B cell (primary cell): ENCODE results near the gene SFMBT1. TPM values are rescaled to one million over a fixed set of nuclear protein-coding genes. Genes with fewer than 3 reads are reported as not detected.
A peak's percentile ranks its signal among the peaks of the same experiment; 100 is the strongest.

Experiments
- ATAC-seq: fragments of 200-7000 bp; cut with Tn5 transposase; one replicate; pipeline ENCODE4 v1.10.0; 2021; ENCODE audit warnings: low read depth, mild to moderate bottlenecking, moderate number of reproducible peaks, moderate library complexity
- CTCF ChIA-PET: fragments of 350-600 bp; sonication (Branson Sonifier 250); formaldehyde crosslinking; loops from one replicate; lab custom pipeline; 2021; ENCODE audit warnings: antibody characterized with exemption, inconsistent platforms; lab: Charles Lee
- POLR2A ChIA-PET: fragments of 350-600 bp; sonication (Branson Sonifier 250); formaldehyde crosslinking; loops from one replicate; lab custom pipeline; 2021; ENCODE audit warnings: antibody characterized with exemption; lab: Charles Lee
- DNase-seq: peaks from one replicate; pipeline ENCODE4 v3.0.0; 2013
- H2AFZ ChIP-seq: 2 replicates; pipeline ENCODE4 v1.6.1; 2012; ENCODE audit warnings: mild to moderate bottlenecking, low read depth, low read length; ENCODE audit not compliant: insufficient read depth, poor library complexity, severe bottlenecking
- H3K27ac ChIP-seq, 2 donors: 1 replicate in 1 of 2; 2 replicates in 1 of 2; pipeline ENCODE4 v1.5.1; 2012 to 2013; ENCODE audit warnings: low read length in 2 of 2, mild to moderate bottlenecking in 2 of 2, moderate library complexity in 1 of 2
- H3K27me3 ChIP-seq, 4 experiments: fragments of 200-600 bp in 1 of 4; sonication (generic) in 1 of 4; replicated peaks in 1 of 4; 1 replicate in 2 of 4; 2 replicates in 2 of 4; pipeline versions ENCODE4 v1.6.1 to v1.7.0; 2013 to 2016; ENCODE audit warnings: low read length in 3 of 4, mild to moderate bottlenecking in 2 of 4, mixed read lengths in 1 of 4, moderate library complexity in 1 of 4; ENCODE audit not compliant: insufficient read depth in 4 of 4, control insufficient read depth in 3 of 4; ENCODE audit errors: control extremely low read depth in 1 of 4
- H3K36me3 ChIP-seq, 2 experiments: replicated peaks in 1 of 2; 1 replicate in 1 of 2; 2 replicates in 1 of 2; pipeline versions ENCODE4 v1.6.1 to v1.7.1; 2013; ENCODE audit warnings: low read length in 1 of 2; ENCODE audit not compliant: insufficient read depth in 2 of 2, control insufficient read depth in 1 of 2; ENCODE audit errors: control extremely low read depth in 1 of 2, extremely low read depth in 1 of 2
- H3K4me1 ChIP-seq, 2 donors: fragments of 200-600 bp in 1 of 2; sonication (generic) in 1 of 2; 1 replicate in 1 of 2; 2 replicates in 1 of 2; pipeline versions ENCODE4 v1.5.1 to v1.6.1; 2013 to 2017; ENCODE audit warnings: low read length in 2 of 2; ENCODE audit not compliant: control insufficient read depth in 2 of 2, insufficient read depth in 2 of 2
- H3K4me2 ChIP-seq: replicated peaks from 2 replicates; pipeline ENCODE3; 2012; ENCODE audit warnings: mild to moderate bottlenecking, low read depth, low read length; ENCODE audit not compliant: poor library complexity, severe bottlenecking
- H3K4me3 ChIP-seq, 5 experiments: fragments of 200-600 bp in 1 of 5; sonication (generic) in 1 of 5; 1 replicate in 3 of 5; 2 replicates in 2 of 5; pipeline versions ENCODE4 v1.5.1 to v1.7.0; 2011 to 2016; ENCODE audit warnings: low read length in 4 of 5, mild to moderate bottlenecking in 4 of 5, low read depth in 2 of 5, control low read depth in 1 of 5, moderate library complexity in 1 of 5; ENCODE audit not compliant: insufficient read depth in 1 of 5; ENCODE audit errors: control extremely low read depth in 1 of 5, extremely low read depth in 1 of 5
- H3K79me2 ChIP-seq: fragments of 200-600 bp; sonication (generic); one replicate; pipeline ENCODE4 v1.6.0; 2016; ENCODE audit warnings: low read length; ENCODE audit not compliant: control insufficient read depth, insufficient read depth
- H3K9ac ChIP-seq: fragments of 200-600 bp; sonication (generic); 2 replicates; pipeline ENCODE4 v1.6.1; 2017; ENCODE audit warnings: mild to moderate bottlenecking, low read length, moderate library complexity
- H3K9me3 ChIP-seq, 3 donors: one replicate each; pipeline versions ENCODE4 v1.6.1 to v1.7.1; 2013; ENCODE audit warnings: low read length in 2 of 3; ENCODE audit not compliant: control insufficient read depth in 2 of 3, insufficient read depth in 1 of 3; ENCODE audit errors: control extremely low read depth in 1 of 3
- H4K20me1 ChIP-seq: 2 replicates; pipeline ENCODE4 v1.6.0; 2012; ENCODE audit warnings: mild to moderate bottlenecking, low read length; ENCODE audit not compliant: insufficient read depth, control insufficient read depth, poor library complexity, severe bottlenecking
- H3K27ac Mint-ChIP-seq: one replicate; pipeline ENCODE4 v1.8.0; 2021; ENCODE audit warnings: mixed read lengths
- H3K27me3 Mint-ChIP-seq: one replicate; pipeline ENCODE4 v1.8.0; 2021; ENCODE audit warnings: mixed read lengths
- H3K4me1 Mint-ChIP-seq: one replicate; pipeline ENCODE4 v1.8.0; 2021; ENCODE audit warnings: mixed read lengths
- H3K4me3 Mint-ChIP-seq: one replicate; pipeline ENCODE4 v1.8.0; 2021; ENCODE audit warnings: mixed read lengths
- H3K9me3 Mint-ChIP-seq: one replicate; pipeline ENCODE4 v1.8.0; 2022; ENCODE audit warnings: mixed read lengths; ENCODE audit not compliant: insufficient read depth
- CTCF ChIP-seq: fragments of 200-600 bp; IDR thresholded peaks from one replicate; pipeline ENCODE4 v1.8.0; 2022; ENCODE audit warnings: antibody characterized with exemption, mild to moderate bottlenecking
- EZH2 ChIP-seq: IDR thresholded peaks from 2 replicates; pipeline ENCODE4 v1.6.1; 2012; ENCODE audit warnings: borderline replicate concordance, low read depth, mild to moderate bottlenecking, moderate library complexity, low read length; ENCODE audit not compliant: insufficient read depth, poor library complexity, severe bottlenecking
- WGBS: methylation state at CpG from one replicate; pipeline ENCODE4 v1.1.5; 2013; ENCODE audit warnings: missing lambda C conversion rate; ENCODE audit not compliant: insufficient coverage; 5-methylcytosine and 5-hydroxymethylcytosine counted together
- intact Hi-C: fragments of 100-400 bp; cut with micrococcal nuclease; formaldehyde crosslinking; loops from one replicate; pipeline ENCODE4 v1.10.0; 2022
- polyA plus RNA-seq: library from polyadenylated mRNA; depleted of rRNA; stranded (reverse); fragments of >200 nt; gene quantifications from 2 replicates; pipeline ENCODE4 v1.2.3, GENCODE V29; 2012
- total RNA-seq, 2 donors: library from RNA; stranded (reverse); fragments of 120-200 nt in 1 of 2; gene quantifications; 1 replicate in 1 of 2; 2 replicates in 1 of 2; pipeline versions ENCODE4 v1.2.3 to v1.2.4, GENCODE V29; 2013 to 2022

Gene SFMBT1
- total and polyA plus RNA-seq, 2 donors (not counting 1 experiment from before 2014, with no cell fraction given): 9.9 to 55.8 TPM

- H3K4me1 ChIP-seq: peaks cover 31 to 35% of the 10 kb centered on the region in 2 donors
- intact Hi-C loops: loop anchor here (1.0 to 5.0 kb wide), 3 partner anchors 33 to 62 kb away; partner anchors contain the start of gene SFMBT1
- peak overlapping the region in 1 of 5 experiments; percentile 31 for H3K4me3 ChIP-seq
- peaks cover 0 to 2% (median 0%) of the 10 kb centered on the region in 3 donors for H3K9me3 ChIP-seq
- POLR2A ChIA-PET: interaction anchor here (0.7 to 2.2 kb wide), 2 partner anchors 62 to 64 kb away, joined by 5 to 17 read pairs; partner anchors contain the start of gene SFMBT1
- no peaks in the 10 kb centered on the region for H3K27me3 ChIP-seq
- peaks cover 11% of the 10 kb centered on the region for H3K79me2 ChIP-seq
- DNase-seq (no peak), ATAC-seq (no peak)
- H2AFZ ChIP-seq: peak overlapping the region; percentile 44
- H3K36me3 ChIP-seq: no peaks in the 10 kb centered on the region
- TF ChIP-seq EZH2: no peak
- TF ChIP-seq CTCF: no peak
- peaks cover 44% of the 10 kb centered on the region for H3K4me1 Mint-ChIP-seq
- H3K27ac Mint-ChIP-seq: peak overlapping the region; percentile 92
- H4K20me1 ChIP-seq: no peaks in the 10 kb centered on the region
- H3K9me3 Mint-ChIP-seq: no peaks in the 10 kb centered on the region
- CTCF ChIA-PET: interaction anchor here (0.7 to 4.3 kb wide), 13 partner anchors 10 to 240 kb away, joined by 3 to 20 read pairs (median 3); partner anchors contain the start of gene STIMATE
- peak overlapping the region; percentile 4 for H3K9ac ChIP-seq
- H3K27ac ChIP-seq: peak overlapping the region; percentile 63 to 87
- peak overlapping the region; percentile 24 for H3K4me3 Mint-ChIP-seq
- no peaks in the 10 kb centered on the region for H3K27me3 Mint-ChIP-seq
- H3K4me2 ChIP-seq: peak overlapping the region; percentile 45
These were observed 62.0 kb downstream of the SFMBT1 start for GRCh38 chr3:52983828-52984227.

GRCh38 chr3:52983336-52983807, 62.5 kb downstream of the SFMBT1 start:
- Mint-ChIP-seq H3K9me3 (no peaks in the 10 kb centered on the region), H3K27ac (peak overlapping the region; percentile 92), H3K27me3 (no peaks in the 10 kb centered on the region), H3K4me1 (peaks cover 41% of the 10 kb centered on the region), H3K4me3 (peak overlapping the region; percentile 24)
- 0% methylated on average over 3 of the region's 5 CpGs for WGBS
- Histone ChIP-seq H3K9ac (peak overlapping the region; percentile 4), H3K27me3 (no peaks in the 10 kb centered on the region), H3K4me2 (peak overlapping the region; percentile 45), H3K4me1 (peaks cover 31 to 35% of the 10 kb centered on the region in 2 donors), H2AFZ (peak overlapping the region; percentile 44), H4K20me1 (no peaks in the 10 kb centered on the region), H3K4me3 (peak overlapping the region in 1 of 5 experiments; percentile 31), H3K79me2 (peaks cover 11% of the 10 kb centered on the region), H3K9me3 (peaks cover 0 to 2% (median 0%) of the 10 kb centered on the region in 3 donors), H3K27ac (peak overlapping the region; percentile 63 to 87), H3K36me3 (no peaks in the 10 kb centered on the region)
- no peak for TF ChIP-seq EZH2
- no peak for TF ChIP-seq CTCF
- ChIA-PET CTCF (interaction anchor here (0.7 to 4.3 kb wide), 11 partner anchors 11 to 240 kb away, joined by 3 to 20 read pairs (median 3); partner anchors contain the start of gene STIMATE), POLR2A (interaction anchor here (0.7 to 2.2 kb wide), 3 partner anchors 18 to 65 kb away, joined by 5 to 17 read pairs (median 7); partner anchors contain the start of gene SFMBT1)
- intact Hi-C loops: loop anchor here (1.0 to 5.0 kb wide), 3 partner anchors 34 to 63 kb away; partner anchors contain the start of gene SFMBT1
- DNase-seq: peak; percentile 81
- peak; percentile 84 for ATAC-seq
